Suprapubic skin (tissue), 3 donors: ENCODE data around the gene GALM.

Experiments
- POLR2AphosphoS5 ChIP-seq, 3 donors: sonication (generic); formaldehyde crosslinking; IDR thresholded peaks; one replicate each; pipeline ENCODE4 v1.6.1; 2017; ENCODE audit warnings: antibody characterized with exemption in 3 of 3
- TF ChIP-seq, protein P1 (sequence below), 2 donors: fragments of 200-600 bp in 1 of 2; fragments of 450-650 bp in 1 of 2; sonication (generic) in 1 of 2; IDR thresholded peaks; one replicate each; pipeline ENCODE4 v1.5.1; 2016 to 2019; ENCODE audit warnings: antibody characterized with exemption in 2 of 2, mild to moderate bottlenecking in 1 of 2, moderate library complexity in 1 of 2

DNA sequence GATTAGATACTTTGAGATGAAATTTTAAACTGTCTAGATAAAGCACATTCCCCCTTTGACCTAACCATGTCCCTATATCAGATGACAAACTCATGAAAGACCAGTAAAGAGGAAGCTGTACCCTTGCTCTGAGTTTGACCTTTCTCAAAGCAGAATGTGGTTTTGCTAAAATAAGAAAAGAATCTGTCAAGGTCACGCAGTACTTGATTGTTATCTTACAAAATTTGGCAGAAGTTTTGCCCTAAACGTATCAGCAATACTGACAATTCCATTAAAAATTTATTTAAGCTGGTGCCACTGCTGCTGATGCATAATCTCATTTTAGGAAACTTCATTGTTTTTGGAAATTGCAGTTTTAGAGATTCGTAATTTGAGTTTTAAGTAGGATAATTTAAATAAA, 31.2 kb upstream of the GALM start:
- TF ChIP-seq, protein P1, sequence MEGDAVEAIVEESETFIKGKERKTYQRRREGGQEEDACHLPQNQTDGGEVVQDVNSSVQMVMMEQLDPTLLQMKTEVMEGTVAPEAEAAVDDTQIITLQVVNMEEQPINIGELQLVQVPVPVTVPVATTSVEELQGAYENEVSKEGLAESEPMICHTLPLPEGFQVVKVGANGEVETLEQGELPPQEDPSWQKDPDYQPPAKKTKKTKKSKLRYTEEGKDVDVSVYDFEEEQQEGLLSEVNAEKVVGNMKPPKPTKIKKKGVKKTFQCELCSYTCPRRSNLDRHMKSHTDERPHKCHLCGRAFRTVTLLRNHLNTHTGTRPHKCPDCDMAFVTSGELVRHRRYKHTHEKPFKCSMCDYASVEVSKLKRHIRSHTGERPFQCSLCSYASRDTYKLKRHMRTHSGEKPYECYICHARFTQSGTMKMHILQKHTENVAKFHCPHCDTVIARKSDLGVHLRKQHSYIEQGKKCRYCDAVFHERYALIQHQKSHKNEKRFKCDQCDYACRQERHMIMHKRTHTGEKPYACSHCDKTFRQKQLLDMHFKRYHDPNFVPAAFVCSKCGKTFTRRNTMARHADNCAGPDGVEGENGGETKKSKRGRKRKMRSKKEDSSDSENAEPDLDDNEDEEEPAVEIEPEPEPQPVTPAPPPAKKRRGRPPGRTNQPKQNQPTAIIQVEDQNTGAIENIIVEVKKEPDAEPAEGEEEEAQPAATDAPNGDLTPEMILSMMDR (IDR thresholded peaks at IDR 0.05), result no peak
- no peak for TF ChIP-seq POLR2AphosphoS5 (IDR thresholded peaks at IDR 0.05)
